HG03135 (cell line): ENCODE results near the gene CREB3L2.
A peak's percentile ranks its signal among the peaks of the same experiment; 100 is the strongest.
"Not testable (repeated sequence)": the region's sequence is repeated elsewhere in the genome, so short reads cannot be mapped to it uniquely, and the experiment has no call there.

Experiments used
- ATAC-seq: cut with Tn5 transposase; IDR thresholded peaks from one replicate; pipeline ENCODE4 v1.9.1; 2021; ENCODE audit warnings: mild to moderate bottlenecking, moderate library complexity; ENCODE audit not compliant: unreplicated experiment

CREB3L2 gene

DNA sequence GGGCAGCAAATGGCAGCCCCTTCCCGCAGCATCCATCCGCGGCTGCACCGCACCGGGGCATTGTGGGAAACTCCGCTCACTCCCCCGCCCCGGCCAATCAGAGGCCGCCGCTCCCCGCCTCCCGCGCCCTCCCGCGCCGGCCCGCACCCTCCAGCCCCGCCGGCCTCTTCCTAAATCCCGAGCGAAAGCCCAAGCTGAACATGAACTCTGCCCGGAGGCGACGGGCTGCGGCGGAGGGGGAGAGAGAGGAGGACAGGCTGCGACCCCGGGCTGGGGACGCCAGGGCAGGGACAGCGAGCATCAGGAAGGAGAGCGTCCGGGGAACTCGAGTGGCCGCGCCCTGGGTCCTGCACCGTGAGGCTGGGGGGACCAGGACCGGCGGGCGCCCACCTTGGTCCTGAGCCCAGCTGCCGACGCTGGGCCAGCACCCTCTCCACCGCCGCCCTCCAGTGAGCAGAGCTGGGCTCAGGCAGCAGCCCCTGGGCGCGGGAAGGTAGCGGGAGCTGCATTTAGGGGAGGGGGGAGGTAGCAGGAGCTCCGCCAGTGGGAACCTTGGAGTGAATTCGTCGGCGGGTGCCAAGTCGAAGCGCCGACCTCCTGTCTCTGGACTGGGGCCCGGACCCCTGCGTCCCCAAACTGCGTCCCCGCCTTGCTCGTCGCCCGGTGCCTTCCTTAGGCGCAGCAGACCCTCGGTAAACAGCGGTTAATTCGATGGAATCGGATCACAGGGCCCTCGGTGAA is 154.9 kb downstream of the CREB3L2 start, which contains the start of gene DGKI:
TSS of gene DGKI (minus strand) at position 148 of the 741 bp plus-strand sequence.
- ATAC-seq = peak; percentile 45

DNA sequence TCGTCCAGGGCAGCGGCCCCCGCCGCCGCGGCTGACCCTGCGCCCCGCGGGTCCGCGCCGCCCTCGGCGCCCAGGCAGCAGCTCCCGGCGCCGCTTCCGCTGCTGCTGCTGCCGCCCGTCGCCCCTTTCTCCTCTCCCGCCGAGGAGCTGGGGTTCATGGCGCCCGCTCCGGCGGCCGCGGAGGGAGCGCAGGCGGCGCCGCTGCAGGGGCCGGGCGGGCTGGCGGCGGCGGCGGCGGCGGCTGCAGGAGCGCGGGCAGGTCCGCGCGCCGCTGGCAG is 155.4 kb downstream of the CREB3L2 start:
- ATAC-seq = peak; percentile 36

DNA sequence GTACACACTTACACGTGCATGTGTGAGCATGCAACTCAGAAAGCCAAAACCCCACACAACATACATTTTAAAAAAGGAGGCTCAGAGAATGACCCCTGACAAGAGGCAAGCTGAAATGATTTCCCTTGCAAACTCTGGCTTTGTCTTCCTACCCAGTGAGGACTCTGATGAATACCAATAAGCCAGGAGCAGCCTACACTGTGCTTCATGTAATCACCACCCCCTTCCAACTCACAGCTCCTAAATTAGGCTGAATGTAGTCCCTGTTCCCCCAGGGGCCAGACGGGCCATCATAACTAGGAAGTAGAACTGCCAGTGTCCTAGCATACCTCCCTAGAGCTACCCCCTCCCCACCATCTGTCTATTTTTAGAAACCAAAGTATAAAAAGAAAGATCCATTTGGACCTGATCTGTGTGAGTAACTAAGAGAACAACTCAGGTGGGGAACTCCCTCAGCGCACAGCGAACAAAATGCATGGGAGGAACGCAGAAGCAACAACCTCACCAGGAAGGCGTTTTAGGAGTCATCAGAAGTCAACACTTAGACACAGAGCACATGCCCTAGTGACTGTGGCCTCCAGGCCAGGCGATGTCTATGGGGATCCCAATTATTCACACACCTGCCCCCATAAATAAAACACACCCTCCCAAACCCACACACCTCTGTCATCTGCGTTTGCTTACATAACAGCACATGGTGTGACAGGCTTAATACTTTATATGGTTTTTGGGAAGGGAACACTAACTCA is 157.0 kb downstream of the CREB3L2 start:
- ATAC-seq = no peak

DNA sequence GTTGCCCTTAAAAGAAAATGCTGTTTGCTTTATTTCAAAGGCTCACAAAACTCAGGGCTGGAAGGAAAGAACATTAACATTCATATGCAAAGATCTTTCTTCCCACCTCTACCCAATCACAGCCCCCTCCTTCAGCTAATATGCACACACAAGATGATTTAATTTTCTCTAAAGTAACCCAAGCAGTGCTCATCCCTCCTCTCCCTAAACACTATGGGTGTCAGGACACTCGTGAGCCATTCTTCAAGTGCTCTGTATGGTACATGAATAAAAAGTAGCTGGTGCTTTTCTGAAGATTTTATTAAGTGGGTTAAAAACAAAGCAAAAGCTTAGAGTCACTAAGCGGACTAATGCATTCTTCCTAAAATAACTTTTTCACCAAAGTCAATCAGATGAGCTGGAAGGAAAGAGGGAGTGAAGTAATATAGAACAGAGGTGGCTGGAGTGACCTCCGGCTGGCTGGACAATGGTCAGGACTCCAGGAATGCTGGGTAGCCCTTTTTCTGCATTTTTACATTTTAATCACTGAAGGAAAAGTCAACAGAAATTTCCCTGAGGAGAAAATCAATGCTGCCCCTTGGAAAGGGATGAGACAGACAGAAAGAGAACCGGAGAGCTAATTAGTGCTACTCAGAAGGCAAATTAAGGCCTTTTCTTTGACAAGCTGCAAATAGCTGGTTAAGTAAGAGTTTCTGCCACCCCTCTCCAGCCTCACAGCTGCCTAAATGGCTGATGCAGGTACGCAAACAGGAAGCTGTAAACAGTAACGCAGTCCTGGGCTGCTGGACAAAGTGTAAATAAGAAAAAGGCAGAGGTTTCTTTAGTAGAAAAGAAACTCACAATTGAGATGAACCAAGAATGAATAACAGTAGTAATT is 161.7 kb downstream of the CREB3L2 start:
- no peak for ATAC-seq

DNA sequence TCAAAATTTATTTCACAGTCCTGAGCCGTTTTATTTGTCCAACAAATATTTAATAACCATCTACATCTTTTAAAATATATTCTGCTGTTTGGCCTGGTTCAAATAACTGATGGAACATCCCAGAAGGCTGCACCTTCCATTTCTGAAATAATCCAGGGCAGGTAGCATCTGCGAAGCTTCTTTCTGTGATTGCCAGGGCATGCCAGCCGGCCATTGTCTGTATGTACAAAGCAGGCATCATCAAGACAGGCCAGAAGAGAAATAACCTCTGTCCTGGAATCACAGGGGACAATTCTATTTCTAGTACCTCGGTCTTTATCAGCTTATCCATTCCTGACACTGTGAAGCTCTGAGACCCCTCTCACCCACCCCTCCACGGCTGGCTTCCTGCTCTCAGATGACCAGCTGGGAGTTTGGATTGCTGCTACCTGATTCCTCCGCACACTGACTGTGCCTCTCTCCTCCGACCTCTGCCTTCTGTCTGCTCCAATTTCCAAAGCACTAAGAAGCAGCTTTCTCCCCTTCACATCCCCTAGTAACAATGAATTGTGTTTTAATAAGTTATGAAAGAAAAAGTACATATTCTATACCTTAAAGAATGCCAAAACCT is 163.1 kb downstream of the CREB3L2 start:
- no peak for ATAC-seq

DNA sequence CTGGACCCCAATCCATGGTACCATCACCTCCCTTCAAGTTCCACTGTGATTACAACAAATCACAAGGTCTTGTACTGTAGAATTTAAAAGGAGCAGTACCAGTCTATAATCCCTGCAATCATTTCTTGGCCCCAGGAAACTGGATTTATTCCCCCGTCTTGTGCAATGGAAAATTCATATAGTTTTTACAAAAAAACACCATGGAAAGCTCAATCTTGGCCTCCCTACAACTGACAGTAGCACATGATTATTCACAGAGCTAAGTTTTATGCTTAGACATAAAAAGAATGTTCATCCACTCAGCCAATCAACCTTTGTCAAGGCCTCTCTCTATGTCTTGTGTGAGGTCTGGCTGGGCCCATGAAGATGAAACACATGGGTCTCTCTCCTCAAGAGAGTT is 165.3 kb downstream of the CREB3L2 start:
- no peak for ATAC-seq

DNA sequence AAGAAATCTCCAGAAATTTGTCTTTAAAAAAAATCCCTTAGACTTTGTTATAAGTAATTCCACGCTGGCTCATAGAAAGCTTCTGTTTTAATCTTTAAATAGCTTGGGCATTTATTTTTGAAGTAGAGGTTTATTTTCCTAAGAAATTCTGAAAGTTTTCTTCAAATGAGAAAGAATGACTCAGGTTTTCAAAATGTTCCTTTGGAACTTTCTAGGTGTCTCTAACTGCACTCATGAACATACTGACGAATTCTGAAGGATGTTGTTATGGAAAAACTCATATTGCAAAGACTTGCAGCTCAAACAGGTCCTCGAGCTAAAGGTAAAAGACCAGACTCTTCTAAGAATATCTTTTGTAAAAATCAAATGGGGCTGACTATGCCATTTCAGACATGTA is 165.8 kb downstream of the CREB3L2 start:
- no peak for ATAC-seq

DNA sequence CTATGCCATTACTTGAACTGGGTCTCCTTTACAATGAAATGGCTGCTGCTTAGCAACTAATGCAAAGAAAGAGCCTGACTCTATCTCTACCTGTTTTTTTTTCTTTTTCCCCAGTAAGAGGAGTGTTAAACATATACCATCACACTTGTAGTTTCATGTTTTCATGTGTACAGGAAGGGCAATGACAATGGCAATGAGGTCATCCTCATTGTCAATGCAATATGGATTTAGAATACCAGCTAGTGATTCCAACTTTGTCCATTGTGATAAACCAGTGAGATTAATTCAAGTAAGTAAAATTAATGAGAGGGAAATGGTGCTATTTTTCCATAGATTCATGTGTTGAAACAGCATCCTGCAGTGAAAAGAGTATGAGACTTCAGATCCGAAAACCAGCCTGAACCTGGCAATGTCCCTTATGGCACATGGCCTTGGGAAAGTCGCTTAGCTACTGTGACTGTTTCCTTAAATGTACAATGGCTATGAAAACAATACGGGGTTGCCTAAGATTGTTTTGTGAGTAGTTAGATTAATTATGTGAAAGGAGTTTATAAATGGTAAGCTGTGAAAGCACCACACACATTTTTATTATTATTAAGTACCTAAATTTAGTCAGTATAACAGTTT is 166.3 kb downstream of the CREB3L2 start:
- no peak for ATAC-seq

DNA sequence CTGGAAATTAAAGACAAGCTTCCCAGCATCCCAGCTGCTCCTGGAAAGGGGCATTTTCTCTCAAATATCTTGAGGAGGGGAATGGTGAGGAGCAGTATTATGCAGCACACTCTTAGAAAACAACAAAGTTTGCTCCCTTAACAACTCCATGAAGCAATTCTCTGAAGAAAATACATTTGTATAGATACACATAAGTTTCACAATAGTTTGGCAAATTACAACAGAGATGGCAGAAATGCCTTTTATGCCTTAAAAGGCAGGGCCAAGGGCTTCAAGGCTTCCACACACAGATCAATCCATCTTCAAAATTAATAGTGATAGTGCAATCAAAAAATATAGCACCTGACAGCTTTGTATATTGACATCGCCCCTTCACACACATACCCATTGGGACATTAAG is 167.3 kb downstream of the CREB3L2 start:
- no peak for ATAC-seq

DNA sequence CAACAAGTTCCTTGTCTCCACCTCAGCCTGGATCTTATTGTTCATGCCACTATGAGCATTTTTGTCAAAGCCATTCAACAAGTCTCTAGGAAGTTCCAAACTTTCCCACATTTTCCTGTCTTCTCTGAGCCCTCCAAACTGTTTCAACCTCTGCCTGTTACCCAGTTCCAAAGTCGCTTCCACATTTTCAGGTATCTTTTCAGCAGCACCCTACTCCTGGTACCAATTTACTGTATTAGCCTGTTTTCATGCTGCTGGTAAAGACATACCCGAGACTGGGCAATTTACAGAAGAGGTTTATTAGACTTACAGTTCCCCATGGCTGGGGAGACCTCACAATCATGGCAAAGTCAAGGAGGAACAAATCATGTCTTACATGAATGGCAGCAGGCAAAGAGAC is 168.9 kb downstream of the CREB3L2 start:
- ATAC-seq = not testable (repeated sequence)

DNA sequence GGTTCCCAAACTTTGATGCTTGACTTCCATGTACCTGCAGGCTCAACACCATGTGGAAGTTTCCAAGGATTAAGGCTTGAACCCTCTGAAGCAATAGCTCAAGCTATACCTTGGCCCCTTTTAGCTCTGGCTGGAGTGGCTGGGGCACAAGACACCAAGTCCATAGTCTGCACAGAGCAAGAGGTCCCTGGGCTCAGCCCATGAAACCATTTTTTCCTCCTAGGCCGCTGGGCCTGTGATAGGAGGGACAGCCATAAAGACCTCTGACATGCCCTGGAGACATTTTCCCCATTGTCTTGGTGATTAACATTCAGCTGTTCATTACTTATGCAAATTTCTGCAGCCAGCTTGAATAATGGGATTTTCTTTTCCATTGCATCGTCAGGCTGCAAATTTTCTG is 169.5 kb downstream of the CREB3L2 start:
- no peak for ATAC-seq

DNA sequence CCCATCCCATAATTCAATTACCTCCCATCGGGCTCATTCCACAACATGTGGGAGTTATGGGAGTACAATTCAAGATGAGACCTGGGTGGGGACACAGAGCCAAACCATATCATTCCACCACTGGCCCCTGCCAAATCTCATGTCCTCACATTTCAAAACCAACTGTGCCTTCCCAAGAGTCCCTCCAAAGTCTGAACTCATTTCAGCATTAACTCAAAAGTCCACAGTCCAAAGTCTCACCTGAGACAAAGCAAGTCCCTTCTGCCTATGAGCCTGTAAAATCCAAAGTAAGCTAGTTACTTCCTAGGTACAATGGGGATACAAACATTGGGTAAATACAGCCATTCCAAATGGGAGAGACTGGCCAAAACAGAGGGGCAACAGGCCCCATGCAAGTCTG is 170.3 kb downstream of the CREB3L2 start:
- not testable (repeated sequence) for ATAC-seq

DNA sequence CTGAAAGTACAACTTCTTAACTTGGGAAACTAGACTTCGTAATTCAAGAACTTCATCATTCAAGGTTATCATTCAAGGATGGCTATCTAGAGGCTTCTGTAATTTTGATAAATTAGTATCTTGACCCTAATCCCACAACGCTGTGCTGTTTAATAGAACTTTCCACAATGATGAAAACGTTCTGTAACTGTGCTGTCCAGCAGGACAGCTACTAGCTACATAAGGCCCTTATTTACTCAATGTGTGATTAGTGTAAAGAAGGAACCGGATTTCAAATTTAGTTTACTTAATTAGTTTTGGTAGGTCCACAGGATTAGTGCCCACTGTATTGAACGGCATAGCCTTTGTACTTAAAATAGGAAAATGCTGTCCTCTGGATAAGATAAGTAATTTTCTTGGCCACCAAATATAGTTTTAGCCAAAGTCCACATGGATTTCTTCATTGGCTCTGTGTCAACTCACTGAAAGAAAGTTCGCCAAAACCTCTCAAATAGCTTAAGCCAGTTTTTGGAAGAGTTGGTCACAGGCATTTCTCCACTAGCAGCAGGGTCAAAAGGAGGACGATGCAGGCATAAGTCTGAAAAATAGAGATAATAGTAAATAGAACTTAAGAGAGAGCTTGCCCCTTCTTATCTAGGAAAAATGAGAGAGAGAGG is 172.4 kb downstream of the CREB3L2 start:
- ATAC-seq = no peak

DNA sequence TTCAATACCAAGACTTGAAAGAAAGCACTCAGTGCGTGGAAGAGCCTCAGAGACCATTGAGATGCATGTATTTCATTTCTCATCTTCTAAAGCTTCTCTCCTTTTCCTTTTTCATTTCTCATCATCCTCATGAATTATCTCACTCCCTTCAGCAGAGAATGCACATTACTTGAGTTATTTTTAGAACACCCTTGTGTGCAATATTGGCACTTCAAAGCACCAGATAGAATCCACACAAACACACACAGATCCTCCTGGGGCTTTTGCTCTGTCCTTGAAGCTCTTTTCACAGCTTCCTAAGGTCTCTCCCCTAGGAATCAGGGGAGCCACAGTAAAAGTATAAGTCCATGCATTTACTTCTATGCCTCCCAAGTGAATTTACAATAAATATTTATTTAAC is 173.4 kb downstream of the CREB3L2 start:
- ATAC-seq = no peak

DNA sequence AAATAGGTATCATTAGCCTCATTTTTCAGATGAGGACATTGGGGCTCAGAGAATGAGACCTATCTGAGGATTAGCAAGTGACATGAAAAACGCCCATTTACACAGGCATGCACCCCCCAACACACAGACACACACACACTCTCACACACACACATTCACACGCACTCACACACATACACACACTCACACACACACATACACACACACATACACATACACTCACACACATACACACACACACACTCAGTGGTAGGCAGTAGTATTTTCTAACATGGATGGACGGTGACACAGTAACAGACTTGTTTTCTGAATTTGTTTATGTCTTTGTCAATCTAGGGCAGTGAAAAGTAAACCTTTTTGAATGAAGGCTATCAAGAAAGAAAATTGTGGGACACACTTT is 176.4 kb downstream of the CREB3L2 start:
- ATAC-seq = no peak
